ENCODE measurements around the gene ZNF18.

GRCh38 chr17:12043702-12044101, 46.4 kb upstream of the ZNF18 start:
- TF ChIP-seq CTCF (IDR thresholded peaks at IDR 0.05) (no peak), POLR2A (IDR thresholded peaks at IDR 0.05) (no peak), EP300 (IDR thresholded peaks at IDR 0.05) (no peak)
